Measurements from ENCODE around the gene PPP1R7.
A peak's percentile ranks its signal among the peaks of the same experiment; 100 is the strongest.
"Not testable (repeated sequence)": the region's sequence is repeated elsewhere in the genome, so short reads cannot be mapped to it uniquely, and the experiment has no call there.

The PPP1R7 gene, protein sequence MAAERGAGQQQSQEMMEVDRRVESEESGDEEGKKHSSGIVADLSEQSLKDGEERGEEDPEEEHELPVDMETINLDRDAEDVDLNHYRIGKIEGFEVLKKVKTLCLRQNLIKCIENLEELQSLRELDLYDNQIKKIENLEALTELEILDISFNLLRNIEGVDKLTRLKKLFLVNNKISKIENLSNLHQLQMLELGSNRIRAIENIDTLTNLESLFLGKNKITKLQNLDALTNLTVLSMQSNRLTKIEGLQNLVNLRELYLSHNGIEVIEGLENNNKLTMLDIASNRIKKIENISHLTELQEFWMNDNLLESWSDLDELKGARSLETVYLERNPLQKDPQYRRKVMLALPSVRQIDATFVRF

GRCh38 chr2:241149925-241150659 lies at the start of gene PPP1R7:
PPP1R7 (plus strand) TSS chr2:241150467; CDS start chr2:241150496, 29 bp downstream.
- peak; percentile 88 to 94 for DNase-seq

DNA sequence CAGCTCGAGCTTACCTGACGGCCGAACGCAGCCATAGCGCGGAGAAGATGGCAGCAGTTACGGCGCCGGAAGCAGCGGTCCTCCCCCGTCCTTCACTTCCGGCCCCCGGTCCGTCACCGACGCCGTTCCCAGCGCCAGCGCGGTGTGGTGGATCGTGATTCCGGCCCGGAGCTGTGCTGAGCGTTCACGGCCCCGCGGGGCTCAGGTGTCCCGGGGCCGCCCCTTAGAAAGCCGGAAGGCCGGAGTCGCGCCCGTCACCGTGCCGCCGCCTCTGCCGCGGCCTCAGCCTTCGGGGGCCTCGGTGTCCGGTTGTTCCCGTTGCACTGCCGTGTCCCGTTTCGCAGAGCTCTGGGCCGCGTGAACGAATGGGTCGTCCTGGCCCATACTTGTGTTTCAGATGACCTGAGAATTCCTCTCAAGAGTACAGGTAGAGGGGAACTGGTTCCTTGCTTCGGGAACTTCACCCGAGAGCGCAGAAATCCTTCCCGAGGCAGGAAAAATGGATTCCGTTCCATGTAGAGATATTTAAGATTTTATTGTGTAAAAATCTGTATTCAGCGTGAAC lies 47.9 kb upstream of the PPP1R7 start, which contains the start of gene MTERF4:
TSS of gene MTERF4 (minus strand) at position 49 of the 565 bp plus-strand sequence. CDS start at position 35, 14 bp downstream.
- peak; percentile 86 to 87 for DNase-seq

DNA sequence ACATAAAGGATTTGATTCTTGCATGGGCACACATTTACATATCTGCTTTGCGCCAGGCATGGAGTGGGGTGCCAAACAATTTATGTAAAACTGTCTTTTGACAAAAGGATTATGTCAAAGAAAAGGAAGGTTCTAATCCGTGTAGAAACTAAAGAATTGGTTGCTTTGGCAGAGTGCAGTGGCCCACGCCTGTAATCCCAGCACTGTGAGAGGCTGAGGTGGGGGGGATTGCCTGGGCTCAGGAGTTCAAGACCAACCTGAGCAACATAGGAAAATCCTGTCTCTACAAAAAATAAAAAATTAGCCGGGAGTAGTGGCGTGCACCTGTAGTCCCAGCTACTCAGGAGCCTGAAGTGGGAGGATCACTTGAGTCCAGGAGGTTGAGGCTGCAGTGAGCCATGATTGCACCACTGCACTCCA lies 47.1 kb upstream of the PPP1R7 start:
- no peak for DNase-seq

DNA sequence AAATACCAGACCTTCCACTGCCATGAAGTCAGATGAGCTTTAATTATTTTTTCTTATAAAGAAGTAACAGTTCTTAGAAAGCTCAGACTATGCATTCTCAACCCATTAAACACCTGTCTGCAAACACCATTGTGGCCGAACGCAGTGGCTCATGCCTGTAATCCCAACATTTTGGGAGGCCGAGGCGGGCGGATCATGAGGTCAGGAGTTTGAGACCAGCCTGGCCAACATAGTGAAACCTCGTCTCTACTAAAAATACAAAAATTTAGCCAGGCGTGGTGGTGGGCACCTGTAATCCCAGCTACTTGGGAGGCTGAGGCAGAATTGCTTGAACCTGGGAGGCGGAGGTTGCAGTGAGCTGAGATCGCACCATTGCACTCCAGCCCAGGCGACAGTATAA lies 45.7 kb upstream of the PPP1R7 start:
- not testable (repeated sequence) for DNase-seq

- no peak for DNase-seq
These were observed 44.6 kb upstream of the PPP1R7 start for GRCh38 chr2:241105641-241106040.

- DNase-seq: no peak
These were observed 43.1 kb upstream of the PPP1R7 start for GRCh38 chr2:241107031-241107783.

DNA sequence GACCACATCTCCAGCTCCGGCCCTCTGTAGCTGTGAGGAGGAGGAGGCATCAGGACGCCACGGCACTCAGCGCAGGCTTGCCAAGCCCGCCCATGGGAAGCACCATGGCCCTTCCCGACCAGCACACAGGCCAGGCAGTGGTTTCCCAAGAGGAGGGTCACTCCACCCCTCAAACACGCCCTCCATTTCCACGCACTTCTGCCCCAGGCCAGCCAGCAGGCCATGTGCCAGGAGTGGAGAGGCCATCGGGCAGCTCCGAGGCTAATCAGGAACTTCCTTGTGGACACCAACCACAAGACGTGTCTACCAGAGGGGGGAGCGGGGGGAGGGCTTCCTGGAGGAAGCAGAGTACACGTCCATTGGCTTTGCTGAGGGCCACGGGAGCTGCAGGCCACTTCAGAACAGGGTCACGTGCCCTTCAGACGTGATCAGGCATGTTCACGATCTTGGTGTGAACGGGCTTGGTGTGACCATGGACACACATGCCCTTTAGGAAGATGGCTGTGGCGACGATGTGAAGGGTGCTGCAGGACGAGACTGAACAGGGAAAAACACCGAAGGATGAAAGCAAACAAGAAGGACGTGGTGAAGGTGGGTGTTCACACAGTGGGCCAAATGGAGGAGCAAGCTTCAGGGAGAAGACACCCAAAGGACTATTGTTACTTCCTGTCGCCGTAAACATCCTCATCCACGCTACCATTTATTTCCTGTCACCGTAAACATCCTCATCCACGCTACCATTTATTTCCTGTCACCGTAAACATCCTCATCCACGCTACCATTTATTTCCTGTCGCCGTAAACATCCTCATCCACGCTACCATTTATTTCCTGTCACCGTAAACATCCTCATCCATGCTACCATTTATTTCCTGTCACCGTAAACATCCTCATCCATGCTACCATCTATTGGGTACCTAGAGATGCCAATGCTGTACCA lies 41.7 kb upstream of the PPP1R7 start:
- DNase-seq: no peak

DNA sequence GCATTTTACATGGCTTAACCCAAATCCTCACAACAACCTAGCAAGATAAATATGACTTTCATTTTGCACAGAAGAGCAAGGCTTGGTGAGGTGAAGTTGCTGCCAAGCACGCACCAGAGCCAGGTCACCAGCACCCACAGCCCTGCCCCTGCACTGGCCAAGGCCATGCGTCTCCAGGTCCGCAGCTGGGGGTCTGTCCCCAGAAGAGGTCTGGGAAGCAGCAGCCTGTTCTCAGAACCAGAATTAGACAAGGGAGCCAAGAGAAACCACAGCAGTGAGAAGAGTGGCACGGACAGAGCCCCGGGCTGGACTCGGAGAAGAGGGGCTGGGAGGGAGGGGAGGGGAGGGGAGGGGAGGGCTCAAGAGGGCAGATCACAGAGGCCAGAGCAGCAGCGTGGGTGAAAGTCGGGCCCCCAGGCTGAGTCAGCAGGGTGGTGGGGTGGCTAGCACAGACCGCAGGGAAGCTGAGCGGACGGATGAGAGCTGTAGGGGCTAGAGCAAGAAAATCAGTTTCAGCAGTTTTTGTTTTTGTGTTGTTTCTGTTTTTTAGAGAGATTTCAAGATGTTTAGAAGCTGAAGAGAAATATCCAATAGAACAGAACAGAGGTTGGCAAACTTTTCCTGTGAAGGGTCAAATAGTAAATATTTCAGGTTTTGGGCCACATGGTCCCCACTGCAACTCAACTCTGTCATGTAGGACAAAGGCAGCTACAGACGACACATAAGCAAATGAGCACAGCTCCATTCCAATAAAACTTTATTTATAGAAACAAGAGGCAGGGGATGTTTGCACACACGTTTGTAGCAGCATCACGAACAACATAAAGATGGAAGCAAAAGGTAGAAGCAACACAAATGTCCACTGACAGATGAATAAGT lies 40.8 kb upstream of the PPP1R7 start:
- DNase-seq: no peak

DNA sequence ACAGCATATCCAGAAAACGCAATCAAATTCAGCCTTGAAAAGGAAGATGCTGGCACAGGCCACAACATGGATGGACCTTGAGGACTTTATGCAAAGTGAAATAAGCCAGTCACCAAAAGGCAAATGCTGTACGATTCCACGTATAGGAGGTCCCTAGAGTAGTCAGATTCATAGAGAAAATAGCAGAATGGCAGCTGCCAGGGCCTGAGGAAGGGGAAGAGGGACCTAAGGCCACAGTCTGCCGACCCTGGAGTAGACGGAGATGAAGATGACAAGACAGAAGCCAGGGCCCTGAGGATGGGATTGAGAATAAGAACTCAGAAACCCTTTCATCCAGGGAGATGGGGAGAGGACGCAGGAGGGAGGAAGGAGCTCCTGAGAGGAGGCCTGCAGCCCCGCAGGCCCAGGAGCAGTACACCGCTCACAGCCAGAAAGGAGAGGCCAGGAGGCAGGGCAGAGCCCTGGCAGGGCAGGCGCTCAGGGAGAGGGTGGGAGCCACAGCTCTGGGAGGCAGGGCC lies 40.1 kb upstream of the PPP1R7 start:
- DNase-seq: no peak

GRCh38 chr2:241110607-241111439 lies 39.4 kb upstream of the PPP1R7 start:
- no peak for DNase-seq

DNA sequence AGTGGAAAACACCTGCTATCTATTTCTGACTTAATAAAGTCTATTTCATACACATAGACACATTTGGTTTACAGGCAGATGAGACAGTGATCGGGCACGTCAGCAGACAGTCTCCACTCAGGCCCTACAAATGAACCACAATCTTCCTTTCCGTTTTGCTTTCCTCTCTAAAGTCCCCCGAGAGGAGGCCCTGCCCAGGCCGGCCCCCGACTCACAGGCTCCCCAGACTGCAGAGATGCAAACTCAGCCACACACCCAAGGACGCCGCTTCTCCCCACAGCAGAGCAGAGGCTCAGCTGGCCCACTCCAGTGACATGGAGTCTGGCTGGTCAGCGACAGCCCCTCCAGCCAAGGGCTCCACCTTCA lies 38.8 kb upstream of the PPP1R7 start:
- DNase-seq: no peak

DNA sequence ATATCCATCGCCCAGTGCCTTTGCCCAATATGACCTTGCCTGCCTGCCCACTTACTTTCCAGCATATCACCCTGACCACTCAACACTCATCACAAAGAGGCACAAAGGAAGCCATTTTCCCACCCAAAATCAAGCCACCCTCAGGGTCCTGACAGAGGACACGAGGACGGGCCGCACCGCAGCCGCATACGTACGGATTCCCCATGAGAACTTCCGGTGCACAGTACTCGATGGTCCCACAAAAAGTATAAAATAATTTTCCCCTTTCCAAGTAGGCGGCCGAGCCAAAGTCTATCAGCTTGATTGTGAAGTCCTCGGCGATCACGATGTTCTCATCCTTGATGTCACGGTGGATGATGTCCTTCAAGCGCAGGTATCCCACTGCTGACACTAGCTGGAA lies 38.2 kb upstream of the PPP1R7 start:
- no peak for DNase-seq

DNA sequence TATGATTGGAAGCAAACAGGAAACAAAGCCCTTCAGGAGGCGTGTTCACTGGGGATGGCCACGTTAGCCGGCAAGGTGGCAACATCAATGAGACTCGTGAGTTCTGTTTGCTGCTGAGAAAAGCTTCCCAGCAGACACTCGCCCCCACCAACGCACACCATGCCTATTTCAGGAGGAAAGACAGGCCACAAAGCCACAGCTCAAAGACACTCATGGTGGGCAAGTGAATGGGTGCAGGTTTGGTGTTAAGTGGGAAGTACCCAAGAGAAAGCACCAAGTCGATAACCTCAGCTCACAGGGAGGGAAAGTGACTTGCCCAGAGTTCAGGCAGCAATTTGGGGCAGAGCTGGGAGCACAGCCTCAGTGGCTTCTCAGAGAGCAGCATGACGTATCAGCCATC lies 37.7 kb upstream of the PPP1R7 start:
- no peak for DNase-seq

GRCh38 chr2:241114836-241115235 lies 35.4 kb upstream of the PPP1R7 start:
- no peak for DNase-seq

DNA sequence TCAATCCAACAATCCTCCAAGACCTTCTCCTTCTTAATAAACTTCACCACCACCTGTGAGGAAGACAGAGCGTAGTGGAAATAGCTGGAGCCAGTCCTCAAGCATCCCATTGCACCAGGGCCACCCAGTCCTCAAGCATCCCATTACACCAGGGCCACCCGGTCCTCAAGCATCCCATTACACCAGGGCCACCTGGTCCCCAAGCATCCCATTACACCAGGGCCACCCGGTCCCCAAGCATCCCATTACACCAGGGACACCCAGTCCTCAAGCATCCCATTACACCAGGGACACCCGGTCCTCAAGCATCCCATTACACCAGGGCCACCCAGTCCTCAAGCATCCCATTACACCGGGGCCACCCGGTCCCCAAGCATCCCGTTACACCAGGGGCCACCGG lies 34.9 kb upstream of the PPP1R7 start:
- no peak for DNase-seq

DNA sequence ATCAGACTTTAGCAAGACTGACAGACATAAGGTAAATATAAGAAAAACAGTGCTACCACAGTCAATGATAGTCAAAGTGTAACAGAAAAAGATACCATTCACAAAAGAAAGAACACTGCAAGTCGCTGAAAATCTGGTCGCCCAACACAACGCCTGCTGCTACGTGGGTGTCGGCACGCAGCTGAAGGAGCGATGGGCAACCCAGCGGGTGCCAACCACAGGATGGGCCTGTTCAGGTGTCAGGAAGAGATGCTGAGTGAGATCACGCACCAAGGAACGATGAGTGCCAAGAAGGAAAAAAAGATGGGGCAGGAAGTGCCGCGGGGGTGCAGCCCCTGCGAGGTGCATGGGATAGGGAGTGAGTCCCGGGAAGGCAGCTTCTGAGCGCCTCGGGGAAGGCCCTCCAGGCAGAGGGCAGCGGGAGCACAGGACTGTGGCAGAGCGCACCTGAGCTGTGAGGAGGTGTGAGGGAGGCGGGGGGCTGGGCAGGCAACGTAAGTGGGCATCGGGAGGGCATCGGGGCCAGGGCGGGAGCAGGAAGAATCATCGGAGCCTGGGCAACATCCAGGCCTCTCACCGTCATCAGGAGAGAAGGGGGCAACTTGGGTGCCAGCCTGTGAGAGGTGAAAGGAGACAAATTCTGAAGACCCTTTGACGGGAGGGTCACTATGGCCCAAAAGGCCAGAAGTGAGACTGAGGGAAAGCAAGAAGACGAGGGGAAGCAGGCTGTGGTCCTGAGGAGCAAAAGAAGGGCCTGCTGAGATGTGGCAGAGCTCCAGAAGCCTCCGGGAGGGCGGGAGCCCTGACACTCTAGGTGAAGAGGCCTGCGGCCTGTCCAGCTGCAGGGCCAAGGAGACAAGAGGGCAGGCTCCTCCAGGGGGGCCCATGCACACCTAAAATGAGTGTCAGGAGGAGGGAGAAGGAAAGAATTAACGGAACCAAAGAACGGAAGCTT lies 33.4 kb upstream of the PPP1R7 start:
- no peak for DNase-seq

DNA sequence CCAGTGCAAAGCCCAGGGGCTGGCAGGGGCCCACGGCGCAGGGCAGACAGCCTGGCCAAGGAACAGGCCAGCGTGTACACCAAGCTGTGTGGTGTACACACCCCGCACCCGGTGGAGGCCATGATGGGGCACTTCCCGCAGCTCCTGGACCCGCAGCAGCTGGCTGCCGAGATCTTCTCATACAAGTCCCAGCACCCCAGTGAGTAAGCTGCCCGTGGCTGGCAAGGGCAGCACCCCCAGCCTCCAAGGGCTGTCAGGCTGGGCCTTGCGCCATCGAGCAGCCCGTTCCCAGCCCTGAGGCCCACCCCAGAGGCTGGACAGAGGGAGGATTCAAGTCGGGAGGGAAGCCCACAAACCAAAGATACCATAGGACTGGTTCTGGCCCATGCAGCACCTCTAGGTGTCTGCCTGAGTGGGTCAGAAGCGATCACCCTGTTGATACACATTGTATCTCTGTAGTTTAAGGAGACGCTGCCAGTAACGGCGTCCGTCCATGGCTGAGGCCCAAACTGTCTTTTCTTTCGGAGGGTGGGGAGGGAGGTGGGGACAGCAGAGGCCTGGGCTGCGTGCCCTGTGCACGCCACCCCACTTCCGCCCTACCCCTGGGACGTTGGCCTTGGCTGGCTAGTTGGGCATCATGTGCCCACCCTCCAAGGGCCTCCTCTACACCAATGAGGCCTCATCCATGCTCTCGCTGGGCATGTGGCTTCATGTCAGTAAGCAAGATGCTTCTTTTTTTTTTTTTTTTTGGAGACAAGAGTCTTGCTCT lies 31.3 kb upstream of the PPP1R7 start:
- DNase-seq: no peak

GRCh38 chr2:241120440-241120839 lies 29.8 kb upstream of the PPP1R7 start:
- no peak for DNase-seq
